H1 (cell line): ENCODE results near the gene AAMDC. TPM values are rescaled to one million over a fixed set of nuclear protein-coding genes. Genes with fewer than 3 reads are reported as not detected.

ENCODE experiments used
- CTCF ChIA-PET: fragments of 300-600 bp; sonication (Branson Sonifier 250); formaldehyde crosslinking; loops from one replicate; lab custom pipeline; 2021; ENCODE audit not compliant: partially characterized antibody; lab: Charles Lee
- POLR2A ChIA-PET: fragments of 300-600 bp; sonication (Branson Sonifier 250); formaldehyde crosslinking; loops from one replicate; lab custom pipeline; 2021; ENCODE audit warnings: inconsistent platforms; ENCODE audit not compliant: partially characterized antibody; lab: Charles Lee
- DNase-seq, 2 experiments: peaks; one replicate each; pipeline versions ENCODE4 v3.0.0 to v3.0.0-alpha.2; 2010 to 2022; ENCODE audit warnings: low spot score in 2 of 2, low read depth in 1 of 2, mixed read lengths in 1 of 2
- FAIRE-seq: peaks from 2 replicates; lab custom pipeline; 2011; peaks lifted over from hg19 to GRCh38; lab: Jason Lieb, UNC
- H2AFZ ChIP-seq: 2 replicates; pipeline ENCODE4 v1.8.1; 2012; ENCODE audit warnings: low read length, inconsistent platforms
- H2AK5ac ChIP-seq: 2 replicates; pipeline ENCODE4 v1.6.1; 2013; ENCODE audit warnings: low read depth, low read length
- H2BK120ac ChIP-seq: replicated peaks from 2 replicates; pipeline ENCODE3; 2013; ENCODE audit warnings: low read depth, low read length, inconsistent platforms
- H2BK12ac ChIP-seq: 2 replicates; pipeline ENCODE4 v1.6.1; 2013; ENCODE audit warnings: low read depth, low read length
- H2BK15ac ChIP-seq: 2 replicates; pipeline ENCODE4 v1.6.1; 2013; ENCODE audit warnings: low read length
- H2BK20ac ChIP-seq: 2 replicates; pipeline ENCODE4 v1.6.1; 2013; ENCODE audit warnings: low read length
- H2BK5ac ChIP-seq: 2 replicates; pipeline ENCODE4 v1.6.1; 2013; ENCODE audit warnings: low read depth, low read length
- H3K14ac ChIP-seq: 2 replicates; pipeline ENCODE4 v1.6.1; 2013; ENCODE audit warnings: inconsistent platforms; ENCODE audit not compliant: insufficient read length
- H3K18ac ChIP-seq: 2 replicates; pipeline ENCODE4 v1.6.1; 2013; ENCODE audit warnings: low read length; ENCODE audit errors: extremely low read depth
- H3K23ac ChIP-seq: 2 replicates; pipeline ENCODE4 v1.6.1; 2013; ENCODE audit warnings: inconsistent platforms; ENCODE audit not compliant: insufficient read length
- H3K23me2 ChIP-seq: 2 replicates; pipeline ENCODE4 v1.6.1; 2013; ENCODE audit warnings: low read depth, low read length
- H3K27ac ChIP-seq: 2 replicates; pipeline ENCODE4 v1.6.1; 2011; ENCODE audit warnings: low read depth, low read length, inconsistent platforms
- H3K27me3 ChIP-seq, 4 experiments: replicated peaks in 1 of 4; 1 replicate in 1 of 4; 2 replicates in 3 of 4; pipeline versions ENCODE4 v1.6.1 to v1.8.1; 2011 to 2013; ENCODE audit warnings: low read length in 3 of 4, mild to moderate bottlenecking in 3 of 4, inconsistent platforms in 2 of 4, mixed read lengths in 2 of 4, moderate library complexity in 1 of 4; ENCODE audit not compliant: control insufficient read depth in 3 of 4, insufficient read depth in 3 of 4; ENCODE audit errors: extremely low read depth in 1 of 4
- H3K36me3 ChIP-seq, 4 experiments: 2 replicates each; pipeline versions ENCODE4 v1.6.1 to v1.8.1; 2011 to 2013; ENCODE audit warnings: mild to moderate bottlenecking in 4 of 4, low read length in 3 of 4, moderate library complexity in 2 of 4, control low read depth in 1 of 4, inconsistent platforms in 1 of 4; ENCODE audit not compliant: insufficient read depth in 4 of 4, control insufficient read depth in 2 of 4
- H3K4ac ChIP-seq: replicated peaks from 2 replicates; pipeline ENCODE3; 2013; ENCODE audit warnings: low read length, low read depth, mixed read lengths, inconsistent platforms; ENCODE audit not compliant: insufficient read length
- H3K4me1 ChIP-seq, 4 experiments: replicated peaks in 1 of 4; 1 replicate in 1 of 4; 2 replicates in 3 of 4; pipeline versions ENCODE4 v1.6.1 to v1.8.1; 2011 to 2013; ENCODE audit warnings: low read length in 3 of 4, inconsistent platforms in 2 of 4, mixed read lengths in 1 of 4; ENCODE audit not compliant: insufficient read depth in 4 of 4, control insufficient read depth in 3 of 4
- H3K4me2 ChIP-seq, 2 experiments: 2 replicates each; pipeline versions ENCODE4 v1.6.1 to v1.8.1; 2011 to 2013; ENCODE audit warnings: low read depth in 2 of 2, low read length in 2 of 2, control low read depth in 1 of 2, inconsistent platforms in 1 of 2, mild to moderate bottlenecking in 1 of 2; ENCODE audit not compliant: insufficient read depth in 1 of 2
- H3K4me3 ChIP-seq, 4 experiments: fragments of 200-600, 300-600 bp in 1 of 4; sonication (generic), shearing (Covaris generic), sonication (Bioruptor Twin) in 1 of 4; 2 replicates each; pipeline versions ENCODE4 v1.5.1 to v1.8.1; 2011 to 2016; ENCODE audit warnings: low read length in 4 of 4, low read depth in 3 of 4, control low read depth in 2 of 4, inconsistent platforms in 2 of 4, mild to moderate bottlenecking in 2 of 4, mixed read lengths in 1 of 4, moderate library complexity in 1 of 4; ENCODE audit not compliant: insufficient read depth in 2 of 4; ENCODE audit errors: extremely low read depth in 1 of 4
- H3K56ac ChIP-seq: replicated peaks from 2 replicates; pipeline ENCODE3; 2013; ENCODE audit warnings: low read depth, mild to moderate bottlenecking, mixed read lengths, low read length, inconsistent platforms; ENCODE audit not compliant: insufficient read length
- H3K79me1 ChIP-seq: 2 replicates; pipeline ENCODE4 v1.6.1; 2013; ENCODE audit warnings: low read depth, low read length, control low read depth
- H3K79me2 ChIP-seq, 2 experiments: 2 replicates each; pipeline versions ENCODE4 v1.6.1 to v1.8.1; 2012 to 2013; ENCODE audit warnings: low read length in 2 of 2, mild to moderate bottlenecking in 2 of 2, inconsistent platforms in 1 of 2; ENCODE audit not compliant: insufficient read depth in 2 of 2, control insufficient read depth in 1 of 2
- H3K9ac ChIP-seq, 4 experiments: replicated peaks in 1 of 4; 1 replicate in 1 of 4; 2 replicates in 3 of 4; pipeline versions ENCODE4 v1.6.1 to v1.8.1; 2011 to 2013; ENCODE audit warnings: low read depth in 3 of 4, low read length in 3 of 4, control low read depth in 2 of 4, mild to moderate bottlenecking in 2 of 4, moderate library complexity in 2 of 4, inconsistent platforms in 1 of 4; ENCODE audit errors: extremely low read depth in 1 of 4
- H3K9me3 ChIP-seq, 2 experiments: 2 replicates each; pipeline versions ENCODE4 v1.6.1 to v1.8.1; 2012 to 2013; ENCODE audit warnings: mild to moderate bottlenecking in 2 of 2, moderate library complexity in 2 of 2, control low read depth in 1 of 2, inconsistent platforms in 1 of 2, low read depth in 1 of 2, low read length in 1 of 2, mixed read lengths in 1 of 2; ENCODE audit not compliant: insufficient read depth in 2 of 2
- H4K20me1 ChIP-seq, 2 experiments: replicated peaks in 1 of 2; 2 replicates each; pipeline versions ENCODE3 to v1.8.1; 2011 to 2013; ENCODE audit warnings: inconsistent platforms in 2 of 2, low read length in 2 of 2, mild to moderate bottlenecking in 1 of 2; ENCODE audit not compliant: insufficient read depth in 2 of 2, control insufficient read depth in 1 of 2
- H4K5ac ChIP-seq: 2 replicates; pipeline ENCODE4 v1.6.1; 2013; ENCODE audit warnings: low read length, low read depth, mixed read lengths, inconsistent platforms; ENCODE audit not compliant: insufficient read length
- H4K8ac ChIP-seq: 2 replicates; pipeline ENCODE4 v1.8.0; 2013; ENCODE audit warnings: mild to moderate bottlenecking, moderate library complexity, low read length, inconsistent platforms; ENCODE audit not compliant: insufficient read depth; ENCODE audit errors: extremely low read depth
- H4K91ac ChIP-seq: replicated peaks from 2 replicates; pipeline ENCODE3; 2013; ENCODE audit warnings: low read length, mixed read lengths, inconsistent platforms; ENCODE audit not compliant: insufficient read length
- CBX8 ChIP-seq: fragments of 300-800, 300-1000 bp; sonication (generic); IDR thresholded peaks from 2 replicates; pipeline ENCODE4 v1.7.1; 2016; ENCODE audit warnings: low read depth, low read length, borderline replicate concordance
- EGR1 ChIP-seq: IDR thresholded peaks from 2 replicates; pipeline ENCODE4 v1.6.1; 2011; ENCODE audit warnings: low read depth, low read length, borderline replicate concordance
- EP300 ChIP-seq, 2 experiments: IDR thresholded peaks; 1 replicate in 1 of 2; 2 replicates in 1 of 2; pipeline ENCODE4 v1.6.1; 2011 to 2012; ENCODE audit warnings: low read depth in 2 of 2, low read length in 2 of 2, mild to moderate bottlenecking in 2 of 2, borderline replicate concordance in 1 of 2, inconsistent platforms in 1 of 2, moderate library complexity in 1 of 2
- RAD21 ChIP-seq, 2 experiments: IDR thresholded peaks in 1 of 2; conservative IDR thresholded peaks in 1 of 2; 2 replicates each; pipeline ENCODE4 v1.6.1; 2011; ENCODE audit warnings: low read depth in 2 of 2, low read length in 2 of 2, improper control_type of control experiment in 1 of 2, inconsistent platforms in 1 of 2, mild to moderate bottlenecking in 1 of 2, moderate library complexity in 1 of 2
- RFX5 ChIP-seq: IDR thresholded peaks from 2 replicates; pipeline ENCODE4 v1.6.1; 2011; ENCODE audit warnings: low read depth, low read length, improper control_type of control experiment, borderline replicate concordance
- SIX5 ChIP-seq: IDR thresholded peaks from 2 replicates; pipeline ENCODE4 v1.6.1; 2011; ENCODE audit warnings: mild to moderate bottlenecking, low read depth, low read length
- SUZ12 ChIP-seq: fragments of 200-600 bp; sonication (generic); IDR thresholded peaks from 2 replicates; pipeline ENCODE4 v1.6.1; 2012; ENCODE audit warnings: mild to moderate bottlenecking, inconsistent platforms, low read length, moderate library complexity, mixed read lengths
- WGBS, 2 experiments: shearing (Covaris generic) in 1 of 2; methylation state at CpG; one replicate each; pipeline versions ENCODE4 v1.1.6 to v1.1.7; 2013 to 2015; ENCODE audit warnings: low lambda C conversion rate in 2 of 2, mixed read lengths in 2 of 2, inconsistent platforms in 1 of 2, low coverage in 1 of 2, missing lambda C conversion rate in 1 of 2; ENCODE audit not compliant: insufficient replicate concordance in 2 of 2, insufficient coverage in 1 of 2, insufficient read length in 1 of 2; ENCODE audit errors: extremely low coverage in 1 of 2, missing lambda C conversion rate in 1 of 2; 5-methylcytosine and 5-hydroxymethylcytosine counted together
- polyA plus RNA-seq, 7 experiments: library from polyadenylated mRNA; depleted of rRNA in 3 of 7; stranded (reverse) in 5 of 7; unstranded in 2 of 7; fragments of >200 nt in 5 of 7; fragments of 200-250 nt in 2 of 7; gene quantifications; 1 replicate in 5 of 7; 2 replicates in 1 of 7; 4 replicates in 1 of 7; pipeline versions ENCODE4 v1.2.1 to v1.2.3, GENCODE V29; 2011 to 2013; ENCODE audit warnings: missing spikeins in 2 of 7, mixed read lengths in 2 of 7
- total RNA-seq: library from RNA; stranded (reverse); fragmentation: NEBNext Ultra II Directional; extraction: Animal tissue kit (Norgen Biotek cat#: 25700); gene quantifications from 2 replicates; pipeline ENCODE4 v1.2.1, GENCODE V29; 2021
- TF ChIP-seq, protein P1 (sequence below): IDR thresholded peaks from 2 replicates; pipeline ENCODE4 v1.6.1; 2012; ENCODE audit warnings: low read length, inconsistent platforms

AAMDC gene
- total and polyA plus RNA-seq, 2 of the 8 experiments (the other 6 are each of a cell fraction or from before 2014, with no cell fraction given), result 17.2 to 19.5 TPM

DNA sequence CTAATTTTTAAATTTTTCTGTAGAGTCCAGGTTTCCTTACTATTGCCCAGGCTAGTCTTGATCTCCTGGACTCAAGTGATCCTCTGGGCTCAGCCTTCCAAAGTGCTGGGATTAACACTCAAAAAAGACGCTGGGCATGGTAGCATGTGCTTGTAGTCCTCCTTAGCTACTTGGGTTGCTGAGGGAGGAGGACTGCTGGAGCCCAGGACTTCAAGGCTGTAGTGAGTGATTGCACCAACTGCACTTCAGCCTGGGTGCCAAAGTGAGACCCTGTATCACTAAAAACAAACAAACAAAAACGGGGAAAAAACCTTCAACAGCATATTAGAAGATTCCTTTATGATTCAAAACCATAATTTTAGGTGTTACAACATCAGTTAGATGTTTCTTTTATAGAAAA, 45.0 kb upstream of the AAMDC start:
- Histone ChIP-seq H3K36me3 (no peaks in the 10 kb centered on the region; a peak in 1 of 8 replicates), H3K27me3 (no peaks in the 10 kb centered on the region), H3K4me1 (no peaks in the 10 kb centered on the region), H3K23me2 (no peaks in the 10 kb centered on the region), H4K91ac (no peak overlapping the region), H2AK5ac (no peak overlapping the region), H3K9me3 (no peaks in the 10 kb centered on the region), H4K8ac (no peak overlapping the region; the same call in 1 of the 2 replicates), H3K14ac (no peak overlapping the region), H2BK15ac (no peak overlapping the region), H3K4me3 (no peak overlapping the region), H3K4me2 (no peak overlapping the region), H3K4ac (no peak overlapping the region), H3K23ac (no peak overlapping the region), H4K20me1 (peaks cover 10 to 16% of the 10 kb centered on the region in 2 experiments), H2BK12ac (no peak overlapping the region), H3K79me2 (peaks cover 6 to 94% of the 10 kb centered on the region in 2 experiments; a peak in 3 of 4 replicates), H3K56ac (no peak overlapping the region), H3K9ac (no peak overlapping the region), H4K5ac (no peak overlapping the region), H3K79me1 (peaks cover 2% of the 10 kb centered on the region; the same call in 1 of the 2 replicates), H2AFZ (no peak overlapping the region), H2BK5ac (no peak overlapping the region), H2BK120ac (no peak overlapping the region), H3K18ac (no peak overlapping the region), H2BK20ac (no peak overlapping the region), H3K27ac (no peak overlapping the region)
- no peak for FAIRE-seq
- ChIA-PET POLR2A (interaction anchor here (1.0 to 1.1 kb wide), 2 partner anchors 9 to 26 kb away, joined by 3 read pairs; no protein-coding TSS in a partner anchor), CTCF (interaction anchor here (0.6 to 1.8 kb wide), 5 partner anchors 9 to 1646 kb away, joined by 3 to 5 read pairs (median 3); no protein-coding TSS in a partner anchor)
- TF ChIP-seq SIX5 (no peak), CBX8 (no peak), EGR1 (no peak), RAD21 (IDR thresholded peaks at IDR 0.05 in 1 of 2, conservative IDR thresholded peaks at IDR 0.05 in 1 of 2; ENCODE audit: low read depth in 2 of 2, low read length in 2 of 2) (no peak), RFX5 (no peak), EP300 (IDR thresholded peaks at IDR 0.05; ENCODE audit: borderline replicate concordance in 1 of 2, low read depth in 2 of 2, low read length in 2 of 2) (no peak), SUZ12 (no peak)
- TF ChIP-seq, protein P1, sequence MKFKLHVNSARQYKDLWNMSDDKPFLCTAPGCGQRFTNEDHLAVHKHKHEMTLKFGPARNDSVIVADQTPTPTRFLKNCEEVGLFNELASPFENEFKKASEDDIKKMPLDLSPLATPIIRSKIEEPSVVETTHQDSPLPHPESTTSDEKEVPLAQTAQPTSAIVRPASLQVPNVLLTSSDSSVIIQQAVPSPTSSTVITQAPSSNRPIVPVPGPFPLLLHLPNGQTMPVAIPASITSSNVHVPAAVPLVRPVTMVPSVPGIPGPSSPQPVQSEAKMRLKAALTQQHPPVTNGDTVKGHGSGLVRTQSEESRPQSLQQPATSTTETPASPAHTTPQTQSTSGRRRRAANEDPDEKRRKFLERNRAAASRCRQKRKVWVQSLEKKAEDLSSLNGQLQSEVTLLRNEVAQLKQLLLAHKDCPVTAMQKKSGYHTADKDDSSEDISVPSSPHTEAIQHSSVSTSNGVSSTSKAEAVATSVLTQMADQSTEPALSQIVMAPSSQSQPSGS, result no peak
- no peak for DNase-seq
- 98% methylated on average over 2 of the region's 2 CpGs; no CpG with 5 or more reads in 1 of the 2 experiments for WGBS, 2 experiments
